Left renal pelvis (tissue), 4 donors: ENCODE data around the gene MYCL. TPM values are rescaled to one million over a fixed set of nuclear protein-coding genes. Genes with fewer than 3 reads are reported as not detected.

Experiments used
- DNase-seq, 4 donors: peaks; one replicate each; pipeline ENCODE4 v3.0.0-alpha.2; 2013; ENCODE audit warnings: low read depth in 4 of 4, low spot score in 3 of 4
- polyA plus RNA-seq, 4 donors: library from polyadenylated mRNA; unstranded; fragments of 120-200 nt; gene quantifications; one replicate each; pipeline ENCODE4 v1.2.1, GENCODE V29; 2013; ENCODE audit not compliant: insufficient read length in 4 of 4

Gene MYCL, protein sequence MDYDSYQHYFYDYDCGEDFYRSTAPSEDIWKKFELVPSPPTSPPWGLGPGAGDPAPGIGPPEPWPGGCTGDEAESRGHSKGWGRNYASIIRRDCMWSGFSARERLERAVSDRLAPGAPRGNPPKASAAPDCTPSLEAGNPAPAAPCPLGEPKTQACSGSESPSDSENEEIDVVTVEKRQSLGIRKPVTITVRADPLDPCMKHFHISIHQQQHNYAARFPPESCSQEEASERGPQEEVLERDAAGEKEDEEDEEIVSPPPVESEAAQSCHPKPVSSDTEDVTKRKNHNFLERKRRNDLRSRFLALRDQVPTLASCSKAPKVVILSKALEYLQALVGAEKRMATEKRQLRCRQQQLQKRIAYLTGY
- polyA plus RNA-seq, result 10 to 100 TPM in 2 of 4 donors, 1 to 10 TPM in 2; 1.6 to 12.5 (median 8.6) TPM

DNA sequence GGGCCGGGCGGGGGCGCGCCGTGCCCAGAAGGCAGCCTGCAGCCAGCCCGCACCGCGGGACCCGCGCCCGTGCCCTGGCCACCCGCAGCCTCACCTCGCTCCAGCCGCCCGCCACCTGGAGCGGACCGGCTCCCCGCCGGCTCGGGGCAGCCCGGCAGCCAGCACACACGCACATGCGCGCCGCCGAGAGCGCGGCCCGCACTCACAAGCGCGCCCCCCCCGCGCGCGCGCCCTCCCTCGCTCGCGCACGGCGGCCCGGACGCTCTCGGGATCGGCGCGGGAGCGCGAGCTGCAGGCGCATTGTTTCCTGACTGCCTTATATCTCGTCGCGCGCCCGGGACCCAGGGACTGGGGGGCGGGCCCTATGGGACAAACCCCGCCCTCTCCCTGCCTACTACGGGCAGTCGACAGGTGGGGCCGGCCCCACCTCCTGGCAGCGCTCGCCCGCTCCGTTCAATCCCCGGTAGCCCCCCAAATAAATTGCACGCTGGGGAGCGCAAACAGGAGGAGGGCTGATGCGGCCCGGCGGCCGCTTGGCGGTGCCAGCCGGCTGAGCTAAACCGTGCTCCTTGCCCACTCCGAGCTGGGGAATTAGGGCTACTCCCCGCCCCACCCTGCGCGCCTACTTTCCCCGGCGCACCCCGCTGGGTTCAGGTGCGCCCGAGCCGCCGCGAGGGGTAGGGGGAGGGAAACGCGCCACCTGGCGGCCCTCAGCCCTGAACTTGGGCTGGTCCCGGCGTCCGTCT is at the start of gene MYCL:
TSS of gene MYCL (minus strand) at position 204 of the 746 bp plus-strand sequence. CDS start 483 bp downstream, outside the sequence.
- DNase-seq, result peak in 2 of 4 donors; percentile 68 to 69

DNA sequence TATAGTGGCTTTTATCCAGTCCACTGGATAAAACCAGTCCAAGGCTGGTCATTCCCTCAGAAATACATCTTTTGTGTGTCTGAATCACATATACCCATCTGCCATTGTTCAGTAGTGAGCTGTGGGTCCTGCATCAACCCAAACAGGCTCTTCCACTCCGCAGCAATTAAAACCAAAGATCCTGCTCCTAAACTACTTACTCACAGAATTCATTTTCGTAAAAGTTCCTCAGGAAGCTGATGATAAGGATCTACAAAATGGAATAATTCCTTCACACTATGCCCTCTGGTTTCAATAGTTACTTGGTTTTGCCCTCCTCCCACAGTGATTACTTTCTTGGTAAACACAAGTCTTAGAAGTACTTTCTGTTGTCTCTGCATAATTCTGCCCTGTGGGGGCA is 48.2 kb upstream of the MYCL start:
- DNase-seq, result no peak

DNA sequence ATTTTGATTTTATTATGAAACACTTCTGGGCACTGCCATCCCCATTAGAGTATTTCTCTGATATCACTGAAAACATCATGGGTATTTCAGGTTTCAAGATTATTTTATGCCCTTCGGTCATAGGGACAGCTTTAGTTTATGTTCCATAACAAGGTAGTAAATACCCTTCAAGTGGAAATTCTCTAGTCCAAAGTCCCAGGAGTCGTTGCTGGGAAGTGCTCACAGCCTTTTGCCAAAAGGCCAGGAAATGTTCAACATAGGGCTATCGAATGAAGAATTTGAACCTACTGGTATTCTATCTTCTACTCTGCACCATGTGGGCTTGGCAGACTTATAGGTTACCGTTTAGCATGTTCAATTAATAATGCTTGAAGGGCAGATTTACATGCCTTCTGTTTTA is 45.5 kb upstream of the MYCL start:
- DNase-seq, result no peak

DNA sequence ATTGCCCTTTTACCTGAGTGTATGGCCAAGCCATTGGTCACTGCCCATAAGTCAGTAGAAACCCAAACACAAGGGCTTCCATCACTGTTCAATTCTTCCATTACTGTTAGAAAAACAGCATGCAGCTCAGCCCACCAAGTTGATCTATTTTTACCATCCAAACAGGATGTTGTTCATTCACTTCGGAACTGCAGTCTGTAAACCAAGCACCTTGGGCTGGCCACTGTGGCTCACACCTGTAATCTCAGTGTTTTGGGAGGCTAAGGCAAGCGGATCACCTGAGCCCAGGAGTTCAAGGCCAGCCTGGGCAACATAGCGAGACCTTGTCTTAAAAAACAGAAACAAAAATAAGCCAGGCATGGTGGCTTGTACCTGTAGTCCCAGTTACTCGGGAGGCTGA is 44.5 kb upstream of the MYCL start:
- DNase-seq, result no peak

DNA sequence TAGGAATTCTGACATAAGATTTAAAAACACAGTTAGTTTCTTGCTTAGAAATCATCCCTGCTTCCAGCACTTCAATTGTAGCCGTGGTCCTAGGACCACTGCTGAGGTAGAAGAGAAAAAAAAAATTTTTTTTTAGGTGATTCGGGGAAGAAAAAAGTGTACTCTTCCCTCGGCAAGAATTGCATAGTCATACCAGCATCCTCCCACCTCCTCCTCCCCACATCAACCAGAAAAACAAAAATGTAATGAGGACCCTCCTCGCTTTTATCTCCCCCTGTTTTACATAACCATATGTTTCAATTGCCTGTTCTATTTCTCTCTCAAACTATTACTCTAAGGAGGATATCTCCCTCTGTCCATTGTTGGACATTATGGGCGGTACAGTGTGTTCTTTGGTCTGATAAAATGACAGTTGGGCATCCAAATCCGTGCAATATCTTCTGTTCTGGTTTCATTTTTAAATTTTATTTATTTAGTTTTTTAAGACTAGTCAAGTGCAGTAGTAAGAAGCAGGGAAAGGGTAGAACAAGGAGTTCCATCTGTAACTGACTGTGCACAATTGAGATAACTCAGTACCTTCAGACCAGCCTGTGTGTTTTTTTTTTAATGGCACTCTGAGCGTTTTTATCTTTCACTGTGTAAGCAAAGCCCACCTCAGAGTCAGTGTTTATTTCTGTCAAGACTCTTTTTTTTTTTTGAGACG is 42.8 kb upstream of the MYCL start:
- no peak for DNase-seq

DNA sequence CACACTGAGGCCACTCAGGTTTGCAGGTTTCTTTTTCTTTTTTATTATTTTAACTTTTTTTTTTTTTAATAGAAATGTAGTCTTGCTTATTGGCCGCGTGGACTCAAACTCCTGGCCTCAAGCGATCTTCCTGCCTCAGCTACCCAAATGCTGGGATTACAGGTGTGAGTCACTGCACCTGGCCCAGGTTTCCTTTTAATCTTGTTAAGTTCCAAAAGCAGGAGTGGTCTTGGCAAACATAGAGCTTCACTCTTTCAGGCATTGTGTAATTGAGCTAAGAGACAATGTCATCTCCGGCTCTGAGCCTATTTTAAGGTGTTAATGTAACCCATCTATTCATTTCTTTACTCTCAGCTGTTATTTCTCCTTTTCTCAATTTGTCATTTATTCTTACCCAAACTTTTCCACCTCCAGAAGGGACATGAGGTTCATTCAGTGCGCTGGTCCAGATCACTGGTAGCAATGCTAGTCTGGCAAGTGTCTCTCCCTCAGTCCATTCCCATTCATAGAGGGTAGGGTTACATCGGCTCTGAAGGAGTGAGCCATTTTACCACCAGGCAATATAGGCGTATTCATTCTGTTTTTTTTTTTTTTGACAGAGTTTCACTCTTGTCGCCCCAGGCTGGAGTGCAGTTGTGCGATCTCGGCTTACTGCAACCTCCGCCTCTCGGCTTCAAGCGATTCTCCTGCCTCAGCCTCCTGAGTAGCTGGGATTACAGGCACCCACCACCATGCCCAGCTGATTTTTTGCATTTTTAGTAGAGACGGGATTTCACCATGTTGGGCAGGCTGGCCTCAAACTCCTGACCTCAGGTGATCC is 42.0 kb upstream of the MYCL start:
- no peak for DNase-seq

DNA sequence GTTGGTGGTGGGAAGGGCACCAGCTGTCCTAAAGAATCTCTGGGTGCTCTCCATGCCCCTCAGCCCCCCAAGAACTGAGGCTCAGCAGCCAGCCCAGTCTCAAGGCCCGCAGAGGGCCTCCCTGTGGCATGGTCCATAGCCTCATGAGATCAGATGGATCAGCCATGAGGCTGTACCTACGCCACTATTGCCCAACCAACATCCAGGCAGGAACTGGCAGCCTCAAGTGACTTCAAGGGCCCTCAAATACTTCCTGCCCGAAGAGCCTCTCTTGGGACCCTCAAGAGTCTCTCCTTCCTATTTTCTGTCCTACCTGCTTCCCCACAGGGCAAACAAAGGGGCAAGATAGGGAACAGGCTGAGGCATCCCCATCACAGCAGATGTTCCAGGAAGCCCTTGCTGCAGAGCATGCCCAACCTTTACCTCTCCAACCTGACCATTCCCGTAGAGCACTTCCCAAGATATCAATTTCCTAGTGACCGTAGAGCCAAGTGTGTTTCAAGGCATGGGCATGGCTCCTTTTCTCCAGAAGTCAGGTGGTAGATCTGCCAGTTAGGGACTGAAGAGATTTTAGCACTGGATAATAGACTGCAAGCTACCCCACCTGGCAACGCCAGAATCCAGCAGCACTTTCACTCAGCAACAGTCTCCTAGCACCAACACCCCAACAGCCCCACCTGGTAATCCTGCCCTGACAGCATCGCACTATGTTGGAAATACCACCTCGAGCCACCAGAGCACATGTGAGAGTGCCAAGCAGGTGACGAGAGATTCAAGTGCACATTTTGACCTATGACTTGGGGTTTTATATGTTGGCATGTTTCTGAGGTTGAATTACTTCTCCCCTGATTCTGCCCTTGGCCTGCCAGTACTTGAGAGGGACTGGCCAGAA is 39.5 kb upstream of the MYCL start:
- DNase-seq, result no peak

DNA sequence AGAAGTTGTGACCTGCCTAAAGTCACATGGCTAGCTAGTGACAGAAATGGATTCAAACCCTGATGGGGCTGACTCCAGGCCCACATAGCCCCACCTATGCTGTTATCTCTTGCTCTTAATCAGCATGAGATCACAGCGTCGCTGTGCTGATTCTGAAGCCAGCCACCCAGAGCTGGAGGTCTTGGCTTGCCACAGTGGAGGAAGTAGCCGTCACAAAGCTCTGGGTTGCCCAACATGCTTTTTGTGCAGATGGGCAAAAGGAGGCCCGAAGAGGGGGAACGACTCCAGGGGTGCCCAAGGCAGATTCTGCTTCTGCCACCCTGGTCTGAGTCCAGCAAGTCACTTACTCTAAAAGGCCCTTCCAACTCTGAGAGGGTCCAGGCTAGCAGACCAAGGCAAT is 38.5 kb upstream of the MYCL start:
- no peak for DNase-seq

DNA sequence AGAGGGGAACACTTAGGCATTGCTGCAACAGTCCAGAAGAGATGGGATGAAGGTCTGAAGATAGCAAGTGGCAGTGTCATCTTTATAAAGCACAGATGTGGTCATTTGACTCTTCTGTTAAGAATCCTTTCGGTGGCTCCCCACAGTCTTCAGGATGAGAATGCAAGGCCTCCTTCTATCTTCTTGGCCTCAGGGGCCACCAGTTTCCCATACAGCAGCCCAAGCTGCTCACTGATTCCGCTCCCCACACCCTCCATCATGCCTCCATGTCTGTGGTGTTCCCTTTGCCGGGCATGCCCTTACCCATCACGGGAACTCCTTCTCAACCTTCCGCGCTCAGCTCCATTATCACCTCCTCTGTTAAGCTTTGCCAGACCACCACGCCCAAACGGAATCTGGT is 37.1 kb upstream of the MYCL start:
- no peak for DNase-seq

DNA sequence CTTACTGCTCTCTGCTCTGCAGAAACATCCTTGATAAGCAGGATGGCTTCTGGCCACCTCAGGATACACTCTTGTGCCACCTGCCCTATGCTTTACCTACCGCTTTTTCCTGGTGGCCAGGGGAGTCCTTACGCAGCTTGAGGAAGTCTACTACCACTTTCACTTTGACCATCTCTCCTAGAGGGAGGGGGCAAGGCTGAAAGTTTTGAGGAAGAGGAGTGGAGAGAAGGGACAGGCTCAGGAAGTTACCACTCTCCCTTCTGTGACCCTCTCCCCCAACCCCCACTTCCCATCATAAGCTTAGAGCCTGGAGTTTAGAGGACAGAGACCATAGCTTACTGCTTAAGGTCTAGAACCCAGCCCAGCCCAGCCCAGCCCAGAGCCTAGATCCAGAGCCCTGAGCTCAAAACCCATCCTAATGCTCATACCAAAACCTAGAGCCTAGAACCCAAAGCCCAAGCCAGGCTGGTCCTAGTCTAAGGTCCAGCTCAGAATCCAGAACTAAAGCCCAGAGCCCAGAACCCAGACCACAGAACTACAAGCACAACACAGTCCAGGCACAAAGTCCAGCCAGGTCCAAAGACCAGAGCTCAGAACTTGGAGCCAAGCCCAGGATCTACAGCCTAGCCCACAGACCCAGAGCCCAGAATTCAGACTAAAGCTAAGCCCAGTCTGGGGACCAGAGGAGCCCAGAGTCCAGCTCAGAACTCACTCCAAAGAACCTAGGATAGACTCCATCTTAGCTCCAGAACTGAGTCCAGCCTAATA is 35.2 kb upstream of the MYCL start:
- DNase-seq, result no peak

DNA sequence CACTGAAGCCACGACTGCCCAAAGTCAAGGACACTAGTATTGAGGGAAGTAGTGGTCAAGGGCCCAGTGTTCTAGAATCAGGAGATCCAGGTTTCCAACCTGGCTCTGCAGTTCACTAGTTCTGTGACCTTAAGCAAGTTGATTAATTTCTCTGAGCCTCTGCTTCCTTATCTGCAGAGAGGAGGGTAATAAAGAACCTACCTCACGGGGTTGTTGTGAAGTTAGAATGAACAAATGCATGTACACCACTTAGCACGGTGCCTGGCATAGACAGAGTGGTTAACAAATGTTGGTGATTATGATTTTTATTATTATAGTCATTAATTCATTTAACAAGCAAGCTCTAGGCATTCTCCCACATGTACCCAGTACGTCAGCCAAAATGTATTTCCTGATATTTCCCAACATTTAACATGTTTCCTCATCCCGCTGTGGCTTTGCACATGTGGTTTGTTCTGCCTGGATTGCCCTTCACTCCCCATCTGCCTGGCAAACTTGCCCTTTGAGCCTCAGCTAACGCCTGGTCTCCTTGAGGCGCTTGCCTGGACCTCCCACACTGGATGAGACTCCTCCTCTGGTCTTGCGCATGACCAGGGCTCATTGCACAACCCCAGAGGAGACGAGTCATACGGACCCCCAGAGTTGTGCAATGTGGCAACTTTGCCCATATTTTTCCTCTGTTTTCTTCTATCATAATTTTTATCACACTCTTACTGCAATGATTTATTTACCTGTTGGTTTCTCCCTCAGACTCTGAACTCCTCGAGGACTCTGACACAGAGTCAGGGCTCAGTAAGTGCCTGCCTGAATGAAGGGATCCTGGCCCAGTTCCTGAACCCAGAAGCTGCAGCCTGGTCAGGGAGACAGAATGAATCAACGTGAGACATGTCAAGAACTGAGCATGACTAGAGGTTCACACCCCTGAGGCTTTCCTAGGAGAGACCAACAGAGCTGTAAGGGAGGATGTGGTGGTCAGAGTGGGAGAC is 32.5 kb upstream of the MYCL start:
- no peak for DNase-seq

DNA sequence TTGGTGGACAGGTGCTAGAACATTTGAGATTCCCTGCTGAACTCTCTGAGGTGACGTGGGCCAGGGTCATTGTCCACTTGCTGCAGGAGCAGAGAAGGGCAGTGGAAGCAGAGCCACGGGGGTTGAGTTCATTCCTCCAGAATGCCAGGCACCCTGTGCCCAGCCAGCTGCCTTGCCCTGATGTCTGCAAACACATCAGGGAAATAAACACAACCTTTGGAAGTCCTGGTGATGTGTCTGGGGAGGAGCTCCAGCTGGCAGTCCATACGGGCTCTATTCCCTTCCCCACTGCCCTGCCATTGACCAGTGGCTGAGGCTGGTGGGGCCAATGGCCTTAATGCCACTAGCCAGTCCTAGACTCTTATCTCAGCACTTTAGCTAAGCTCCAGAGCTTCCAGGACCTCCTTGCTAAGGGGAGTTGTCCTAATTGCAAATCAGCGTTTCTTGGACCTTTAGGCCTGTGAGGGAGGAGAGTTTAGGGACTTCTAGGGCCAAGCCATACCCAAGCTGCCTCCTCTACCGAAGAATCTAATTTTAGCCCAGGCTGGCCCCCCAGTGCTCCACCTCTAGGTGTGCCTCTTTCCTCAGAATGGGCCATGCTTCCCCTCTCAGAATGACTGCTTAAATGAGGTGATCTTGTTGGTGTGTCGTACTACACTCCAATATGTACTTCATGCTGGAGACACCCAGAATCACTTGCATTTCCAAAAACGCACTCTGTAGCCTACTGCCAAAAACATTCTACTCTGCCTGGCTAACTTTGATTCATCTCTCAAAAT is 27.3 kb upstream of the MYCL start:
- DNase-seq, result no peak

DNA sequence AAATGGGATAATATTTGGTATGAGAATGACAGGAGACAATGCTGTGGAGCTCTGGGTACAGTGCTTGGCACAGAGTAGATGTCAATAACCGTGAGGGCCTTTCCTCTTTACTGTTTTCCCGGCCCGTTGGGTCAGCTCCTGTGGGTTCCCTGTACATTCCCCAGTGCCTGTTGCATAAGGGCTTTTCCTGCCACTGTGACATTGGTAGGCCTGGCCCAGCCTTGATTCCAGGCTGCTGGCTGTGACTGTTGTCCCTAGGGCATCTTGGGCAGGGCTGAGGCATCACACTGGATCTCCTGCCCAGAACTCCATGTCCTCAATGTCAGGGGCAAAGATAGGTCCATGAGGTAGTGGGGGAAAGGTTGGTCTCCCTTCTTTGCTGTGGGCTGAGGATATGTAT is 25.8 kb upstream of the MYCL start:
- no peak for DNase-seq

DNA sequence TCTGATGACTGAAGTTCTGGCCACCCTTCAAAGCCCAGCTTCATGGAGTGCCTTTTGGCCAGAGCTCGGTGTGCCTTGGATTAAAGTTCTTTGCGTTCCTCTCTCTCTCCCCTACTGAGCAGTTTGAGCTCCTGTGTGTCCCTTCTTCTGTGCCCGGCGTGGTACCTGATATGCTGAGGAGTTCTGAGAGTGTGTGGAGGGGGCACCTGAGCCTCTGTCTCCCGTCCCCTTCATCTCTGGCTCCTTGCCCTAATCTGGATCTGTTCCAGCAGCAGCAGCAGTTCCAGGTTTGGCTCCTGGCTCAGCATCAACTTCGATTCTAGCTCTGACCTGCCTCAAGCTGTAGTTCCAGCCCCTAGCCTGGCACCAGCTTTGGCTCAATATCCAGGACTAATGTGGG is 25.1 kb upstream of the MYCL start:
- no peak for DNase-seq

DNA sequence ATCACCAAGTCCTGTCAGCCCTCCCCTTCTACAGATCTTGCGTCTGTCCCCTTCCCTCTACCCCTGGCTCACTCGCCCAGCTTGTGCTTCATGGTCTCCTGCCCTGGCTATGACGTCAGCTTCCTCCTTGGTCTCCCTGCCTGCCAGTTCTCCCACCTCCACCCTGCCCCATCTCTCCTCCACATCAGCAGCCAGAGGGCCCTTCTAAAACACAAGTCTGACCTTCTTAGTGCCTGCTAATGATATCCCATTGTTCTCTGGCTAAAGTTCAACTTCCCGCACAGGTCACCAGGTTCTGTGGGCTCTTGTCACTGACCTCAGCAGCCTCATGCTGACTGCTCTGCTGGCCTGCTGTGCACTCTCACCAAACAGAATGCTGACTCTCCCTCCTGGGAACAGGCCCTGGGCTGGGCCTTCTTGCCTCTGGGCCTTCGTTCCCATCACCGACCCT is 24.7 kb upstream of the MYCL start:
- no peak for DNase-seq

DNA sequence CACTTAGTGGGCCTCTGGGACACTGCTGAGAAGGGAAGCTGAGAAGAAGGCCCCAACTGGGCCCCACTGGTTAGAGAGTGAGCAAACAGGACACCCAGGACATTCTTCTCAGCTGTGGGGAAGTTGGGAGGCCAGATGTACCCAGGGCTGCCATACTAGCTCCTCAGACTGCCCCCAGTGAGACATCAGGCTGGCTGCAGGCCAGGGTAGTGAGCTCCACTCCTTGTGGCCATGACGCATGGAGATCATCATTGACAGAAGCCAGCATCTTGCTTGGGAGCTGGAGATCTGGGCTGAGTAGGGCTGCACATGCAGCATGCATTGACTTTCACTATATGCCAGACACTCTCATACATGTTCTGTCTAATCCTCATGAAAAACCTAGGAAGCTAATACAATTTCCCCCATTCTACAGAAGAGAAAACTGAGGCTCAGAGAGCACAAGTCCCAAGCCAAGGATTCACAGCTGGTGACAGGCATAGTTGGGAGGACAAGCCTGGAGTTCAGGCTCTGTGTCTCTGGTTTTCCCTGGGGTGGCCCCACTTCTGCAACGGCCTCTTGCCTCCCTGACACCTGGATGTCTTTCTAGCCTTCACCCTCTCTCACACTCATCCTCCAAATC is 24.1 kb upstream of the MYCL start:
- DNase-seq, result no peak
